Adrenal gland (tissue), 12 donors: ENCODE data around the gene RNF217. TPM values are rescaled to one million over a fixed set of nuclear protein-coding genes. Genes with fewer than 3 reads are reported as not detected.

Experiments used
- DNase-seq, 7 donors: peaks; one replicate each; pipeline ENCODE4 v3.0.0-alpha.2; 2019 to 2020
- H3K27ac ChIP-seq, 5 donors: fragments of 200-600 bp; sonication (generic) in 4 of 5; 1 replicate in 3 of 5; 2 replicates in 2 of 5; pipeline versions ENCODE4 v1.5.1 to v1.8.0; 2016 to 2020; ENCODE audit warnings: mild to moderate bottlenecking in 1 of 5
- H3K27me3 ChIP-seq: fragments of 200-600 bp; 2 replicates; pipeline ENCODE4 v1.8.0; 2021
- H3K36me3 ChIP-seq, 2 donors: fragments of 200-600 bp; replicated peaks in 1 of 2; 1 replicate in 1 of 2; 2 replicates in 1 of 2; pipeline versions ENCODE4 v1.5.1 to v1.8.0; 2018 to 2022
- H3K4me1 ChIP-seq, 2 donors: fragments of 200-600 bp; replicated peaks in 1 of 2; 1 replicate in 1 of 2; 2 replicates in 1 of 2; pipeline versions ENCODE4 v1.5.1 to v1.8.0; 2018 to 2021
- H3K4me3 ChIP-seq, 4 donors: fragments of 200-600 bp; sonication (generic) in 3 of 4; one replicate each; pipeline ENCODE4 v1.5.1; 2016 to 2018
- H3K9me3 ChIP-seq, 3 donors: fragments of 200-600 bp; sonication (generic) in 1 of 3; replicated peaks in 1 of 3; 1 replicate in 2 of 3; 2 replicates in 1 of 3; pipeline versions ENCODE4 v1.5.1 to v1.8.0; 2016 to 2021
- CTCF ChIP-seq, 6 experiments: fragments of 450-650 bp in 4 of 6; fragments of 200-600 bp in 2 of 6; sonication (generic) in 1 of 6; IDR thresholded peaks; 1 replicate in 5 of 6; 2 replicates in 1 of 6; pipeline versions ENCODE4 v1.5.1 to v1.8.0; 2016 to 2021; ENCODE audit warnings: antibody characterized with exemption in 6 of 6, mild to moderate bottlenecking in 2 of 6, moderate library complexity in 1 of 6
- POLR2A ChIP-seq, 2 donors: fragments of 450-650 bp; IDR thresholded peaks; one replicate each; pipeline ENCODE4 v1.6.1; 2017; ENCODE audit warnings: antibody characterized with exemption in 2 of 2, mild to moderate bottlenecking in 2 of 2, moderate library complexity in 1 of 2
- WGBS, 4 donors: extraction: QIAGEN DNeasy Blood & Tissue Kit in 2 of 4; methylation state at CpG; one replicate each; pipeline versions ENCODE4 v1.1.5 to v1.1.7; 2013 to 2017; 5-methylcytosine and 5-hydroxymethylcytosine counted together
- intact Hi-C, 2 donors: fragments of 100-400 bp; cut with DNase I; formaldehyde crosslinking; loops; one replicate each; pipeline versions ENCODE4 v1.14.1 to v1.15.0; 2022 to 2023
- polyA plus RNA-seq, 3 donors: library from polyadenylated mRNA; stranded (reverse); fragments of 200-250 nt in 2 of 3; fragments of 350-450 nt in 1 of 3; fragmentation: Illumina TruSeq in 1 of 3; extraction: RNeasy Lipid Tissue Mini Kit (QIAGEN cat#74804) in 1 of 3; gene quantifications; one replicate each; pipeline ENCODE4 v1.2.3, GENCODE V29; 2013 to 2014
- total RNA-seq, 9 donors: library from RNA; depleted of rRNA in 4 of 9; stranded (reverse); fragments of >200 nt in 4 of 9; fragments of 120-200 nt in 1 of 9; fragmentation: NEBNext Ultra II Directional in 1 of 9; extraction: Animal tissue kit (Norgen Biotek cat#: 25700) in 1 of 9; gene quantifications; one replicate each; pipeline versions ENCODE4 v1.1.0 to v1.2.4, GENCODE V29; 2013 to 2023
- donor health status: healthy with polysubstance abuse.
- donor health status: Bipolar disorder and iron deficiency.
- donor health status: DM: yes; HTN: yes; CAD: no.
- donor health status: DM: no; HTN: no; CAD: no.
- donor health status: DM: no; HTN: no; CAD: no.
- donor health status: DM: yes; HTN: yes; CAD: no.

Gene RNF217
- total and polyA plus RNA-seq, 12 donors = 4.6 to 23.0 (median 11.5) TPM

GRCh38 chr6:125075741-125076481 lies 113.7 kb downstream of the RNF217 start:
- WGBS, 4 donors = 58 to 73% (median 65%) methylated on average over 4 of the region's 4 CpGs
- Histone ChIP-seq H3K36me3 (no peaks in the 10 kb centered on the region), H3K27me3 (no peaks in the 10 kb centered on the region), H3K9me3 (no peaks in the 10 kb centered on the region), H3K4me3 (no peak overlapping the region), H3K27ac (no peak overlapping the region), H3K4me1 (no peaks in the 10 kb centered on the region)
- TF ChIP-seq CTCF (IDR thresholded peaks at IDR 0.05) = no peak
- TF ChIP-seq POLR2A (IDR thresholded peaks at IDR 0.05) = no peak
- intact Hi-C loops = no loop called here
- DNase-seq = no peak

- Histone ChIP-seq H3K27me3 (no peaks in the 10 kb centered on the region), H3K4me1 (no peaks in the 10 kb centered on the region), H3K9me3 (no peaks in the 10 kb centered on the region), H3K27ac (no peak overlapping the region), H3K36me3 (no peaks in the 10 kb centered on the region), H3K4me3 (no peak overlapping the region)
- intact Hi-C loops = no loop called here
- WGBS, 4 donors = 81 to 95% (median 84%) methylated on average over 3 of the region's 3 CpGs
- no peak for DNase-seq
- TF ChIP-seq CTCF (IDR thresholded peaks at IDR 0.05) (no peak), POLR2A (IDR thresholded peaks at IDR 0.05) (no peak)
Observed at GRCh38 chr6:125076482-125076742, 114.2 kb downstream of the RNF217 start.

- no peak overlapping the region for H3K4me3 ChIP-seq
- no peaks in the 10 kb centered on the region for H3K27me3 ChIP-seq
- TF ChIP-seq POLR2A (IDR thresholded peaks at IDR 0.05) (no peak), CTCF (IDR thresholded peaks at IDR 0.05) (no peak)
- intact Hi-C loops = no loop called here
- no peak for DNase-seq
- WGBS, 4 donors = 85 to 89% (median 87%) methylated on average over 4 of the region's 4 CpGs
- no peaks in the 10 kb centered on the region for H3K4me1 ChIP-seq
- no peaks in the 10 kb centered on the region for H3K36me3 ChIP-seq
- no peak overlapping the region for H3K27ac ChIP-seq
- H3K9me3 ChIP-seq = no peaks in the 10 kb centered on the region
Observed at GRCh38 chr6:125077453-125077852, 115.2 kb downstream of the RNF217 start.

GRCh38 chr6:125078602-125079321 lies 116.5 kb downstream of the RNF217 start:
- Histone ChIP-seq H3K4me3 (no peak overlapping the region), H3K9me3 (no peaks in the 10 kb centered on the region), H3K27me3 (no peaks in the 10 kb centered on the region), H3K4me1 (peaks cover 0 to 2% of the 10 kb centered on the region in 2 donors), H3K27ac (no peak overlapping the region), H3K36me3 (peaks cover 0 to 3% of the 10 kb centered on the region in 2 donors)
- TF ChIP-seq CTCF (IDR thresholded peaks at IDR 0.05) (no peak), POLR2A (IDR thresholded peaks at IDR 0.05) (no peak)
- 89 to 94% (median 91%) methylated on average over 5 of the region's 5 CpGs for WGBS, 4 donors
- DNase-seq = no peak
- intact Hi-C loops = no loop called here
